HUES48 (cell line): ENCODE measurements around the gene ATP4A.
A peak's percentile ranks its signal among the peaks of the same experiment; 100 is the strongest.

Experiments
- H3K27ac ChIP-seq: one replicate; pipeline ENCODE4 v1.7.0; 2013; ENCODE audit warnings: low read depth, low read length, inconsistent platforms
- H3K27me3 ChIP-seq: 2 replicates; pipeline ENCODE4 v1.6.1; 2013; ENCODE audit warnings: mild to moderate bottlenecking, low read length; ENCODE audit not compliant: control insufficient read depth, insufficient read depth
- H3K36me3 ChIP-seq: 2 replicates; pipeline ENCODE4 v1.6.1; 2013; ENCODE audit warnings: low read length; ENCODE audit not compliant: control insufficient read depth, insufficient read depth
- H3K4me1 ChIP-seq: 2 replicates; pipeline ENCODE4 v1.6.1; 2013; ENCODE audit warnings: mild to moderate bottlenecking, low read length; ENCODE audit not compliant: control insufficient read depth, insufficient read depth
- H3K4me3 ChIP-seq: 2 replicates; pipeline ENCODE4 v1.5.1; 2013; ENCODE audit warnings: mild to moderate bottlenecking, low read depth, low read length
- H3K9ac ChIP-seq: 2 replicates; pipeline ENCODE4 v1.6.1; 2013; ENCODE audit warnings: mild to moderate bottlenecking, low read depth, low read length, moderate library complexity
- H3K9me3 ChIP-seq: 2 replicates; pipeline ENCODE4 v1.6.1; 2013; ENCODE audit warnings: low read length; ENCODE audit not compliant: control insufficient read depth, insufficient read depth

Gene ATP4A

DNA sequence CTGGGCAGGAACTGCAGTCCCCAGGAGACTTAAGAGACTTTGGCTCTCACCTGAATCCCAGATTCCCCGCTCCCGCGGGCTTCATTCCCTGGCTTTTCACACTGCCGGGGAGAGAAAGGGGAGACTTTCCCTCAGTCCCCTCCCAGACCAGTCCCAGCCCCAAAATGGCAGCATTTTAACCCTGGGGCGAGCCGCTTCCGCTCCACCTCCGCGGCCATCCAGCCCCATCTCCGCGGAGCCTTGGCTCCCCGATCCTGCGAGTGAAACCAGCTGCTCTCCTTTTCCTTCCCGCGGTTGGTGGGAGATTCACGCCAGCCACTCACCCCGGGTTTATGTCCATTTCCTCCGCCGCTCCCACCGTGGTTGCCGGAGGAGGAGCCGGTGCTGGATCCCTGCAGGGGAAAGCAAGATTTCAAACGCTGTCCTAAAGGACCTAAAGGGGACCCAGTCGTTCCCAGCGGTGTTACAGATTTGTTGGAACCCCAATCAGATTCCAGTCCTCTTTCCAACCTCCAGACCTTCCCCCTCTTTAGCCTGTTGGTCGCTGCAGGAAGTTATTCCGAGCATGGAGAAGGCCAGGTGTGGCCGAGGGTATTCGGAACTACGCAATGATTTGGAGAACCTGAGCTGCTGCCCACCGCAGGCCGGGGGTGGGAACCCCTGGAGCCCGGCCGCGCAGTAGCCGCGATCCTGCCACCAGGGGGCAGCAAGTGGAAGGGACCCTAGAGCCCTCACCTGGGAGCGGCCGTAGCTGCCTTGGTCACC lies 53.4 kb downstream of the ATP4A start:
- Histone ChIP-seq H3K27me3 (peaks cover 6% of the 10 kb centered on the region; the same call in 1 of the 2 replicates), H3K27ac (peak overlapping the region; percentile 96), H3K9ac (peak overlapping the region; percentile 89), H3K4me3 (peak overlapping the region; percentile 79), H3K36me3 (peaks cover 36% of the 10 kb centered on the region), H3K4me1 (peaks cover 23% of the 10 kb centered on the region), H3K9me3 (no peaks in the 10 kb centered on the region)

DNA sequence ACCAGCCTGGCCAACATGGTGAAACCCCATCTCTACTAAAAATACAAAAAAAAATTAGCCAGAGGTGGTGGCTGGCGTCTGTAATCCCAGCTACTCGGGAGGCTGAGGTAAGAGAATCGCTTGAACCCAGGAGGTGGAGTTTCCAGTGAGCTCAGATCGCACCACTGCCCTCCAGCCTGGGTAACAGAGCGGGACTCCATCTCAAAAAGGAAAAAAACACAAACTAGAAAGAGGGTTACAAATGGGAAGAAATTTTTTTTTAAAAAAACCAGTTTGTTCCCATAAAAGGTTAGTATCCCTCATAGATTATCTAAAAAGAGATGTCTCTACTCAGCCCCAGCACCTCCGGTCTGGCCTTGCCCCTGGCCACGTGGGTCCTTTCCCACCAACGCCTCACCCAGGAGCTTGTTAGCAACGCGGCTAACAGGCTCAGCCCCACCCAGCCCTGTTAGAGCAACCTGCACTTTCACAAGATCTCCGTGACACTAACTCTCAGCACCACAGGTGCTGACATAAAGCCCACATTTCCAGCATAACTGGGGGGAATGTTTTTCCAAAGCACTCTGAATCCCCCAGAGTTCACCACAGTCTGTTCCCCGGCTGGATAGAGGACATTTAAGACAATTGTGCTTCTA lies 54.3 kb downstream of the ATP4A start:
- peaks cover 45% of the 10 kb centered on the region for H3K36me3 ChIP-seq
- no peaks in the 10 kb centered on the region for H3K9me3 ChIP-seq
- peak overlapping the region; percentile 79 for H3K4me3 ChIP-seq
- H3K27ac ChIP-seq = peak overlapping the region; percentile 96
- H3K9ac ChIP-seq = peak overlapping the region; percentile 89
- peaks cover 17% of the 10 kb centered on the region for H3K4me1 ChIP-seq
- peaks cover 6% of the 10 kb centered on the region; the same call in 1 of the 2 replicates for H3K27me3 ChIP-seq

DNA sequence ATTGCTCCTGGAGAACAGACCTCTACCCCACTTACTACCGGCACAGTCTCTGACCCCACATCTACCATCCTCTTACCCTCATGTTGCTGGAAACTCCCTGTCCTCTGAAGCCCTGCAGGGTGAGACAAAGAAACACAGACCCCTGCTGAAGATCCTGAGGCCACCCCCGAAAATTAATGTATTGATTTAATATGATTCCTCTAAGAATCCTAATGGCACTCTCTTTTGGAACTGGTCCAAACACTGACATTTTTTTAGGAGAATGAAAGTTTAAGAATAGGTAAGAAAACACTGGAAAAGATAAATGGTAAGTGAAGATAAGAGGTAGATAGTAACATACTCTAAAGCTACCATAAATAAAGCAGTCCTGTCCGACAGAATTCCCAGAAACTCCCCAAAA lies 55.3 kb downstream of the ATP4A start:
- Histone ChIP-seq H3K27ac (no peak overlapping the region), H3K36me3 (peaks cover 53% of the 10 kb centered on the region), H3K9me3 (no peaks in the 10 kb centered on the region), H3K9ac (no peak overlapping the region), H3K4me1 (0 out of 2 replicates have a peak, but pooled peaks cover 8% of the 10 kb centered on the region), H3K27me3 (peaks cover 6% of the 10 kb centered on the region; the same call in 1 of the 2 replicates), H3K4me3 (peak overlapping the region; percentile 79)

DNA sequence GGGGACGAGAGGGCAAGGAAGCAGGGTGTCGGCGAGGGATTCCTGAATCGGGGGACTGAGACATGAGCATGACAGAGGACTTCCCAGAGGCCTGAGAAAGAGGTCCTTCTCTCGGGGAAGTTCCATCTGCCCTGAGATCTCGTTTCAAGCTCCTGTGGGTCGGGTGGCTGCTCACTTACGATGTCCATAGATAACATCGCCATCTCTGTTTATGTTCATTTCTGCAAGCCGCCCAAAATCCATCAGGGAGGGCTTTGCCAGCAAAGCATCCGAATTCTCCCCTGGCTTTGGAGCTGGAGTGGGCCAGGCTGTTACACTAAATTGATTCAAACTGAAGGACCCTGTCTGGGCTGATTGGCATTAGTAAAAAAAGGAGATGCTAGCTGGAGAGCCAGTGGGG lies 55.9 kb downstream of the ATP4A start:
- Histone ChIP-seq H3K4me1 (0 out of 2 replicates have a peak, but pooled peaks cover 8% of the 10 kb centered on the region), H3K4me3 (no peak overlapping the region), H3K9ac (no peak overlapping the region), H3K27ac (no peak overlapping the region), H3K36me3 (peaks cover 59% of the 10 kb centered on the region), H3K27me3 (peaks cover 6% of the 10 kb centered on the region; the same call in 1 of the 2 replicates), H3K9me3 (no peaks in the 10 kb centered on the region)

DNA sequence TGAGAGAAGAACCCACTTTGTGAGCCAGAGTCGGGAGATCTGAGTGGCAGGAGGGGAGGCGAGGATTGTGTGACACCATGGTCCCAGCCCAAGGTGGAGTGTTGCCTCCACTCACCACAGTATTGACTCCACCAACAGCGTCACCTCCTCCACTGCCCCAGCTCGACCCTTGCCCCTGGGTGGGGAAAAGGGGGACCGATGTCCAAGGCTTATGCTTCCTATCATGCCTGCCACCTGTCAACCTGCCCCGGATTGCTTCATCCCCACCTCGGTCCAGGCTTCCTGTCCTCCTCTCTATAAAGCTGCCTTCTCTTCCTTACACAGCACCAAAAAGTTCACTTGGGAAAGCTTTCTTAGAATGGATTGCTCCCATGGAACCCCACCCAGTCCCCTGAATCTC lies 57.4 kb downstream of the ATP4A start:
- no peaks in the 10 kb centered on the region for H3K9me3 ChIP-seq
- no peak overlapping the region for H3K9ac ChIP-seq
- peaks cover 72% of the 10 kb centered on the region for H3K36me3 ChIP-seq
- H3K4me1 ChIP-seq = 0 out of 2 replicates have a peak, but pooled peaks cover 8% of the 10 kb centered on the region
- H3K27ac ChIP-seq = no peak overlapping the region
- peaks cover 5% of the 10 kb centered on the region; the same call in 1 of the 2 replicates for H3K27me3 ChIP-seq
- no peak overlapping the region for H3K4me3 ChIP-seq

DNA sequence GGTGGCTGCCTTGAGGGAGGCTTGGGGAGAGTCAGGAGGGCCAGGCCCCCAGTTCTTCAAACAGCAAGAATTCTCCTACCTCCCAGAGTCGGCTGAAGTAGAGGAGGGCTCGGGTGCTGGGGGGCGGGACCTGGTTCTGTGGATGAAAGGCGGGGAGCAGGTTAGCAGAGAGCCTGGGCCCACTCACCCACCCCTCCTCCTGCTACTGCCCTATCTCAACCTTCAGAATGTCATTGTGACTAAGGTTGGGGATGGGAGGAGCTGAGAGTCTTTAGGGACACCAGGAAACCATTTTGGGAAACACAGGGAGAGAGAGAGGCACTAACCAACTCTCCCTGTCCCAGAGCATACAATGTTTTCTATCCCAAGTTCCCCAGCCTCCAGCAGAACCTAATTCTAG lies 60.7 kb downstream of the ATP4A start:
- Histone ChIP-seq H3K27ac (no peak overlapping the region), H3K4me1 (no peaks in the 10 kb centered on the region), H3K27me3 (no peaks in the 10 kb centered on the region), H3K4me3 (no peak overlapping the region), H3K9me3 (no peaks in the 10 kb centered on the region), H3K9ac (no peak overlapping the region), H3K36me3 (peaks cover 95% of the 10 kb centered on the region)

DNA sequence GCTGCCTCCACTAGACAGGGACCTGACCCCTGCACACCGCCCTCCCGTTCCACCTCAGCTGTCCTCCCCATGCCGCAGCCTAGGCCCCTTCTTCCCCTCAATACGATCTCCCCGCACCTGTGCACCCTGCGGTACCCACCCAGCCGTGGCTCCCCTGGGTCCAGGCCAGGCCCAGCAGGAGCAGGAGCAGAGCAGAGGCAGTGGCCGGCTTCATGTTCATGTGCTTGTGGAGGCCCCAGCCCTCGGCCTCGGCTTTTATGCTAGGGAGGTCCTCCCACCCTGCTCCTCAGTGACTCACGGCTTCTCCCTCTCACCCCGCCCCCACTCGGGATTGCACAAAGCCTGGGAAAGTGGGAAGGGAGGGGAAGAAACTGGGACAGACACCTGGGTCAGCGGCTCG lies 61.8 kb downstream of the ATP4A start:
- no peak overlapping the region for H3K4me3 ChIP-seq
- no peaks in the 10 kb centered on the region for H3K27me3 ChIP-seq
- no peak overlapping the region for H3K27ac ChIP-seq
- H3K36me3 ChIP-seq = peaks cover 94% of the 10 kb centered on the region
- H3K9ac ChIP-seq = no peak overlapping the region
- no peaks in the 10 kb centered on the region for H3K9me3 ChIP-seq
- H3K4me1 ChIP-seq = no peaks in the 10 kb centered on the region

DNA sequence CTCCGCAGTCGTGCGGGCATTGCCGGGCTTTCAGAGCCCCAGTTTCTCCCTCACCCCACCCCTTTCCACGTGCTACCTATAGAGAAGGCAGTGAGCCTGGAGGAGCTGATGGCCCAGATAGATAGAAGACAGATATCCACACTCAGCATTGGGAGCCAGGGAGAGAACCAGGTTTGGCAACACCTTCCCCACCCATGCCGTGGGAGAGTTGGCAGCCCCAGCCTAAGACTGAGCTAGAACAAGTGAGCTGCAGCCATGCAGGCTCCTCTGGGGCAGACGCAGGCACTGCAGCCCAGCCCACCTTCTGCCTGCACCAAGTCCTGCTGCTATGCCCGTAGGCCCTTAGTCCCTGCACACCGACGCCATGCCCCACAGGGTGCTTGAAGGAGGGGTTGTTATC lies 62.8 kb downstream of the ATP4A start:
- H3K9me3 ChIP-seq = no peaks in the 10 kb centered on the region
- H3K27ac ChIP-seq = no peak overlapping the region
- H3K36me3 ChIP-seq = peaks cover 83% of the 10 kb centered on the region
- no peaks in the 10 kb centered on the region for H3K27me3 ChIP-seq
- H3K4me3 ChIP-seq = no peak overlapping the region
- H3K4me1 ChIP-seq = peaks cover 3% of the 10 kb centered on the region
- no peak overlapping the region for H3K9ac ChIP-seq
